NCI-H1092 treated with DMSO at 0.1 percent for 48 hours (cell line): Measurements from ENCODE around the gene NMT1.
A peak's percentile ranks its signal among the peaks of the same experiment; 100 is the strongest.
"Not testable (repeated sequence)": the region's sequence is repeated elsewhere in the genome, so short reads cannot be mapped to it uniquely, and the experiment has no call there.

Experiments used
- DNase-seq: peaks from one replicate; lab custom pipeline; 2025; lab: John Stamatoyannopoulos, UW

NMT1 gene

GRCh38 chr17:45120558-45120957 lies 59.4 kb downstream of the NMT1 start:
- DNase-seq = no peak

GRCh38 chr17:45121055-45121454 lies 59.9 kb downstream of the NMT1 start:
- no peak for DNase-seq

GRCh38 chr17:45123076-45123770 lies 62.1 kb downstream of the NMT1 start:
- DNase-seq = no peak

- DNase-seq = no peak
Measured at GRCh38 chr17:45123930-45124796, 63.0 kb downstream of the NMT1 start.

GRCh38 chr17:45124797-45125122 lies 63.6 kb downstream of the NMT1 start:
- not testable (repeated sequence) for DNase-seq

GRCh38 chr17:45125509-45125908 lies 64.4 kb downstream of the NMT1 start:
- no peak for DNase-seq

- DNase-seq = no peak
Measured at GRCh38 chr17:45127207-45127547, 66.1 kb downstream of the NMT1 start.

GRCh38 chr17:45127548-45128300 lies 66.6 kb downstream of the NMT1 start:
- no peak for DNase-seq

GRCh38 chr17:45128331-45128730 lies 67.2 kb downstream of the NMT1 start:
- DNase-seq = no peak

- no peak for DNase-seq
Measured at GRCh38 chr17:45128989-45129388, 67.9 kb downstream of the NMT1 start.

GRCh38 chr17:45129426-45129939 lies 68.4 kb downstream of the NMT1 start:
- DNase-seq = no peak

GRCh38 chr17:45129940-45130680 lies 69.0 kb downstream of the NMT1 start:
- no peak for DNase-seq

GRCh38 chr17:45130681-45131615 lies 69.8 kb downstream of the NMT1 start:
- no peak for DNase-seq

- no peak for DNase-seq
Measured at GRCh38 chr17:45131616-45132319, 70.7 kb downstream of the NMT1 start.

- DNase-seq = no peak
Measured at GRCh38 chr17:45132320-45132571, 71.1 kb downstream of the NMT1 start, which contains the start of gene PLCD3. TSS of gene PLCD3 (minus strand) at chr17:45132515. CDS start at chr17:45132410, 105 bp downstream.

- peak; percentile 70 for DNase-seq
Measured at GRCh38 chr17:45132572-45133463, 71.7 kb downstream of the NMT1 start.

- DNase-seq = peak; percentile 89
Measured at GRCh38 chr17:45135192-45135977, 74.3 kb downstream of the NMT1 start, which contains the start of gene ACBD4. TSS of gene ACBD4 (plus strand) at chr17:45135687. CDS start at chr17:45136145, 458 bp downstream.
